ENCODE data around the gene NINL. TPM values are rescaled to one million over a fixed set of nuclear protein-coding genes. Genes with fewer than 3 reads are reported as not detected.

NINL gene
- total RNA-seq, 1 experiment from 2014 or later, result 13.6 TPM

- Histone ChIP-seq H3K27me3 (replicated peaks; ENCODE audit: control insufficient read depth, insufficient read depth, low read length) (no peaks in the 10 kb centered on the region), H3K4me3 (ENCODE audit: low read depth, low read length) (no peak overlapping the region), H3K36me3 (ENCODE audit: control insufficient read depth, insufficient read depth, low read length) (no peaks in the 10 kb centered on the region), H3K4me1 (peaks cover 74% of the 10 kb centered on the region), H3K9me3 (no peaks in the 10 kb centered on the region)
- no peak overlapping the region for H3K4me3 Mint-ChIP-seq (ENCODE audit: unreplicated experiment)
- POLR2A ChIA-PET, result no interaction called here
- peaks cover 17% of the 10 kb centered on the region for H3K36me3 Mint-ChIP-seq (ENCODE audit: insufficient read depth, unreplicated experiment)
- no peak overlapping the region for H3K27ac Mint-ChIP-seq (ENCODE audit: unreplicated experiment)
- BruUV-seq (replicated peaks), result no TSS peak
- CTCF ChIA-PET, result no interaction called here
- intact Hi-C loops (cut with micrococcal nuclease; ENCODE audit: unreplicated experiment), result no loop called here
- DNase-seq, result no peak
- H3K9me3 Mint-ChIP-seq (ENCODE audit: unreplicated experiment), result no peaks in the 10 kb centered on the region
- peaks cover 62% of the 10 kb centered on the region for H3K4me1 Mint-ChIP-seq (ENCODE audit: low read depth, unreplicated experiment)
- no peak for TF ChIP-seq CTCF (IDR thresholded peaks at IDR 0.05; ENCODE audit: insufficient read depth in 1 of 2, low read depth in 1 of 2, low read length in 1 of 2, severe bottlenecking in 1 of 2, unreplicated experiment in 1 of 2)
- H3K27me3 Mint-ChIP-seq (ENCODE audit: insufficient read depth, unreplicated experiment), result no peaks in the 10 kb centered on the region
Observed at GRCh38 chr20:25547063-25547462, 38.3 kb downstream of the NINL start.

DNA sequence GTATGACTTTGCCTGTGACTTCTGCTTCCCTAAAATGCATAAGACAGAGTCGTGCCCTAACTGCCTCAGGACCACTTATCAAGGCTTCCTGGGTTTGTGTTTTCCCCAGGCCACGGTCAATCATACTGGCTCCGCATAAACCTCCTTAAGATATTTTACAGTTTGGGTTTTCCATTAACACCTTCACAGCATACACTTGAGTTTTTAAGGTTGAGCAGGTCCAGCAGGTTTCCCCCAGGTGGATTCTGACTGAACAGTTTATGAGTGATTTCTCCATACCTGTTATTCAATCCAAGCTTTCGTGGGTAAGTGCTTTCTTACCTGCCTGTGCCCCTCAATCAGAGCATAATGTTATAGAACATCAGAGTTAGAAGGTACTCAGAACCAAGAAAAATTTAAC, 39.3 kb downstream of the NINL start:
- H3K27me3 Mint-ChIP-seq (ENCODE audit: insufficient read depth, unreplicated experiment), result no peaks in the 10 kb centered on the region
- Histone ChIP-seq H3K27me3 (replicated peaks; ENCODE audit: control insufficient read depth, insufficient read depth, low read length) (no peaks in the 10 kb centered on the region), H3K4me3 (ENCODE audit: low read depth, low read length) (no peak overlapping the region), H3K36me3 (ENCODE audit: control insufficient read depth, insufficient read depth, low read length) (no peaks in the 10 kb centered on the region), H3K4me1 (peaks cover 74% of the 10 kb centered on the region), H3K9me3 (no peaks in the 10 kb centered on the region)
- H3K27ac Mint-ChIP-seq (ENCODE audit: unreplicated experiment), result peak overlapping the region; percentile 43
- peaks cover 20% of the 10 kb centered on the region for H3K36me3 Mint-ChIP-seq (ENCODE audit: insufficient read depth, unreplicated experiment)
- CTCF ChIA-PET, result no interaction called here
- H3K9me3 Mint-ChIP-seq (ENCODE audit: unreplicated experiment), result no peaks in the 10 kb centered on the region
- no peak overlapping the region for H3K4me3 Mint-ChIP-seq (ENCODE audit: unreplicated experiment)
- no peak for TF ChIP-seq CTCF (IDR thresholded peaks at IDR 0.05; ENCODE audit: insufficient read depth in 1 of 2, low read depth in 1 of 2, low read length in 1 of 2, severe bottlenecking in 1 of 2, unreplicated experiment in 1 of 2)
- POLR2A ChIA-PET, result interaction anchor here (0.6 kb wide), 1 partner anchor 18 kb away, joined by 4 read pairs; no protein-coding TSS in a partner anchor
- BruUV-seq (replicated peaks), result no TSS peak
- no peak for DNase-seq
- H3K4me1 Mint-ChIP-seq (ENCODE audit: low read depth, unreplicated experiment), result peaks cover 61% of the 10 kb centered on the region
- intact Hi-C loops (cut with micrococcal nuclease; ENCODE audit: unreplicated experiment), result no loop called here

- BruUV-seq (replicated peaks), result no TSS peak
- Histone ChIP-seq H3K9me3 (no peaks in the 10 kb centered on the region), H3K4me3 (ENCODE audit: low read depth, low read length) (no peak overlapping the region), H3K36me3 (ENCODE audit: control insufficient read depth, insufficient read depth, low read length) (no peaks in the 10 kb centered on the region), H3K4me1 (peaks cover 70% of the 10 kb centered on the region), H3K27me3 (replicated peaks; ENCODE audit: control insufficient read depth, insufficient read depth, low read length) (no peaks in the 10 kb centered on the region)
- Mint-ChIP-seq H3K36me3 (ENCODE audit: insufficient read depth, unreplicated experiment) (peaks cover 20% of the 10 kb centered on the region), H3K4me3 (ENCODE audit: unreplicated experiment) (no peak overlapping the region), H3K27ac (ENCODE audit: unreplicated experiment) (peak overlapping the region; percentile 10), H3K27me3 (ENCODE audit: insufficient read depth, unreplicated experiment) (no peaks in the 10 kb centered on the region), H3K4me1 (ENCODE audit: low read depth, unreplicated experiment) (peaks cover 52% of the 10 kb centered on the region), H3K9me3 (ENCODE audit: unreplicated experiment) (no peaks in the 10 kb centered on the region)
- no peak for TF ChIP-seq CTCF (IDR thresholded peaks at IDR 0.05; ENCODE audit: insufficient read depth in 1 of 2, low read depth in 1 of 2, low read length in 1 of 2, severe bottlenecking in 1 of 2, unreplicated experiment in 1 of 2)
- ChIA-PET CTCF (no interaction called here), POLR2A (interaction anchor here (0.5 kb wide), 1 partner anchor 27 kb away, joined by 4 read pairs; no protein-coding TSS in a partner anchor)
- no peak for DNase-seq
- intact Hi-C loops (cut with micrococcal nuclease; ENCODE audit: unreplicated experiment), result no loop called here
Observed at GRCh38 chr20:25545171-25545570, 40.2 kb downstream of the NINL start.
